C4-2B (cell line): Measurements from ENCODE around the gene SNRNP48.

Experiments used
- CTCF ChIP-seq: fragments of 450-650 bp; conservative IDR thresholded peaks from 2 replicates; pipeline ENCODE4 v1.5.1; 2017; ENCODE audit warnings: mild to moderate bottlenecking
- ZFX ChIP-seq: fragments of 450-650 bp; IDR thresholded peaks from 2 replicates; pipeline ENCODE4 v1.6.1; 2017

GRCh38 chr6:7588506-7588905 is 1.5 kb upstream of the SNRNP48 start:
- TF ChIP-seq CTCF: no peak
- no peak for TF ChIP-seq ZFX
